Measurements from ENCODE around the gene ADGRV1. TPM values are rescaled to one million over a fixed set of nuclear protein-coding genes. Genes with fewer than 3 reads are reported as not detected.

Gene ADGRV1
- total RNA-seq, 1 experiment from 2014 or later = 64.8 TPM

DNA sequence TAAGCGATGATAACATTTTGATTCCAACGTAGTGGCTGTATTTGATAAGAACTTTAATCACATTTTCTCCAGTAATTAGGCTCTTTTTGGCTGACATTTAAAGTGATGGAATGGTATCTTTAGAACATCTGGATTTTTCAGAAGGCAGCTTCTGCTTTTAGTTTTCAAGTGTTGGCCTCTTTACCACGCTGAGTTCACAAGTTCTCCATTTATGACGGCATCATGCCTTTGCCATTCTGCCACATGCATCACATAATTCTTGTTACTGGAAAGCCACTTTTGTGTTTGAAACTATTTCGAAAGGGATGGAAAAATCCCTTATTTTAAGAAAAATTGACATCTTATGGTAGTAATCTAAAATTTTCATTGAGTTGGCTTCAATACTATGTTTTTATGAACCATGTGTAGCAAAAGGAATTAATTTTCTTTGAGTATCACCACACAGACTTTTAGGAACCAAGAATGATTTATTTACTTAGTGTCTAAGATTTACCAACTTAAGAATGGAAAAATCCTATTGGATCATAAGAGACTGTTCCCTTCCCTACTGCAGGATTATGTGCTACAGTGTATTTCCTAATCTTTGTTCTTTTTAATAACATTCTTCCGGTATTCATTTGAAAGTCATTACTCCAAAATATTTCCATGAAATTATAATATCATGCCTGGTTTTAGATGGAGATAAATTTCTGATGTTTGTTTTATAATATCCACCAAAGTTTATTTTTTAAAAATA, 344.2 kb downstream of the ADGRV1 start:
- H2BK5ac ChIP-seq (ENCODE audit: insufficient read length, low read length) = no peak overlapping the region
- no peak for DNase-seq
- H3K4me3 Mint-ChIP-seq = no peak overlapping the region
- no peak overlapping the region for H2BK20ac ChIP-seq (ENCODE audit: low read depth, low read length, poor library complexity, severe bottlenecking)
- H3K79me1 ChIP-seq (ENCODE audit: insufficient read depth, low read depth, low read length, poor library complexity, severe bottlenecking) = no peaks in the 10 kb centered on the region
- no peak overlapping the region for H3K9ac ChIP-seq (ENCODE audit: extremely low read depth, insufficient read length, low read length)
- no peaks in the 10 kb centered on the region for H3K4me1 ChIP-seq (ENCODE audit: insufficient read depth, low read length)
- no peak overlapping the region for H2BK120ac ChIP-seq (ENCODE audit: low read depth, low read length, poor library complexity, severe bottlenecking)
- H3K56ac ChIP-seq (ENCODE audit: insufficient read length, low read depth, low read length) = no peak overlapping the region
- no peaks in the 10 kb centered on the region for H3K27me3 Mint-ChIP-seq (ENCODE audit: low read depth)
- H4K91ac ChIP-seq (ENCODE audit: insufficient read length, low read depth, low read length) = no peak overlapping the region
- H3K27ac ChIP-seq (ENCODE audit: insufficient read length, low read depth, low read length) = no peak overlapping the region
- H3K18ac ChIP-seq (ENCODE audit: insufficient read length, low read depth, low read length) = no peak overlapping the region
- no peak overlapping the region for H4K5ac ChIP-seq (ENCODE audit: insufficient read length, low read depth, low read length)
- no peak overlapping the region for H3K4me2 ChIP-seq (ENCODE audit: insufficient read depth, insufficient read length, low read length)
- no peak overlapping the region for H2AK5ac ChIP-seq (ENCODE audit: insufficient read length, low read length)
- no peak overlapping the region for H3K14ac ChIP-seq (ENCODE audit: insufficient read depth, low read length)
- H2AFZ ChIP-seq (ENCODE audit: low read length) = no peak overlapping the region
- no peak overlapping the region for H3K27ac Mint-ChIP-seq
- H3K36me3 Mint-ChIP-seq (ENCODE audit: insufficient read depth in 1 of 3, low read depth in 3 of 3) = peaks cover 0 to 9% (median 3%) of the 10 kb centered on the region in 3 experiments; a peak in 5 of 7 replicates
- no peak overlapping the region for H2BK15ac ChIP-seq (ENCODE audit: low read depth, low read length)
- no peaks in the 10 kb centered on the region for H4K20me1 ChIP-seq (ENCODE audit: control insufficient read depth, insufficient read depth, insufficient read length)
- H3K23ac ChIP-seq (ENCODE audit: insufficient read length, low read depth, low read length) = no peak overlapping the region
- H3K4ac ChIP-seq (ENCODE audit: low read depth, low read length) = no peak overlapping the region
- H2BK12ac ChIP-seq (ENCODE audit: insufficient read length, low read depth, low read length) = no peak overlapping the region
- no peaks in the 10 kb centered on the region for H3K9me3 ChIP-seq (ENCODE audit: control insufficient read depth, low read depth, low read length)
- H3K27me3 ChIP-seq (ENCODE audit: insufficient read depth, low read length) = no peaks in the 10 kb centered on the region
- no peaks in the 10 kb centered on the region for H3K9me3 Mint-ChIP-seq
- 0 out of 4 replicates have a peak, but pooled peaks cover 0 to 2% of the 10 kb centered on the region in 2 experiments for H3K4me1 Mint-ChIP-seq
- TF ChIP-seq CTCF (conservative IDR thresholded peaks at IDR 0.05) = no peak
- no peaks in the 10 kb centered on the region for H3K23me2 ChIP-seq (ENCODE audit: insufficient read length, low read depth, low read length, poor library complexity, severe bottlenecking)
- H3K79me2 ChIP-seq (ENCODE audit: insufficient read depth, low read length) = no peaks in the 10 kb centered on the region
- H3T11ph ChIP-seq (ENCODE audit: low read length) = no peak overlapping the region
- H4K8ac ChIP-seq (replicated peaks; ENCODE audit: insufficient read length, low read depth, low read length) = no peak overlapping the region
- WGBS (ENCODE audit: extremely low coverage, insufficient read length, low lambda C conversion rate) = no CpG with 5 or more reads among the region's 6 CpGs

Data from H9 (cell line).